Gastroesophageal sphincter (tissue), 3 donors: ENCODE data around the gene LPAR5.

ENCODE experiments used
- POLR2A ChIP-seq, 2 donors: fragments of 450-650 bp; IDR thresholded peaks; one replicate each; pipeline ENCODE4 v1.6.1; 2017; ENCODE audit warnings: antibody characterized with exemption in 2 of 2, mild to moderate bottlenecking in 2 of 2, moderate library complexity in 1 of 2
- POLR2AphosphoS5 ChIP-seq: sonication (generic); formaldehyde crosslinking; IDR thresholded peaks from one replicate; pipeline ENCODE4 v1.6.1; 2017; ENCODE audit warnings: antibody characterized with exemption
- TF ChIP-seq, protein P1 (sequence below), 4 experiments: fragments of 200-600 bp in 2 of 4; fragments of 450-650 bp in 2 of 4; sonication (generic) in 1 of 4; IDR thresholded peaks; one replicate each; pipeline ENCODE4 v1.5.1; 2017 to 2019; ENCODE audit warnings: antibody characterized with exemption in 4 of 4, mild to moderate bottlenecking in 2 of 4, moderate library complexity in 2 of 4

DNA sequence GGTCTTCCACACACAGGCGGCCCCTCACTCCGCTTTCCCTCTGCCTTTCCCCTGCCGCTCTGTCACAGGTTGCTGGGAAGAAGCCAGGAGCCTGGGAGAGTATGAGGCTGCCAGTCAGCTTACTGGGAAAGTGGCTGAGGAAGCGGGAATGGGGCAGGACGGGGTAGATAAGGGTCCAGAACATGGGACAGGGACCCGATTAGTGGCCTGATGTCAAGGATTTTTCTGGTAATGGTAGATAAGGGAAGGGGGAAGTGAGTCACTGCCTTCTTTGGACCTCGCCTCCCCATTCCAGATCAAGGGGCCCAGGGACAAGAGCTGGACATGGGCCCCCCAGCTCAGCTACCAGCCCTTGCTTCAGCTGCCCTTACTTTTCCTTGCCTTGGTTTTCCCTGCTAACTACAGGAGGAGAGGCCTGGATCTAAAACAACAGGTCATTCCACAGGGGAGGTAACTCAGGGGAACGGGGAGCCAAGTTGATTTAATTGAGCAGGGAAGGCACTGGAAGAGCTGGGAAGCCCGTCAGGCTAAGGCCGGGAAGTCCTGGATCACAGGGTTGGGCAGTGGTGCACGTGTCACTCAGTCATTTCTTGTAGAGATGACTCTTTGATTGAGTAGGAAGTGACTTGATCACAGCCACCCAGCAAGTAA, 3.5 kb upstream of the LPAR5 start:
- TF ChIP-seq, protein P1, sequence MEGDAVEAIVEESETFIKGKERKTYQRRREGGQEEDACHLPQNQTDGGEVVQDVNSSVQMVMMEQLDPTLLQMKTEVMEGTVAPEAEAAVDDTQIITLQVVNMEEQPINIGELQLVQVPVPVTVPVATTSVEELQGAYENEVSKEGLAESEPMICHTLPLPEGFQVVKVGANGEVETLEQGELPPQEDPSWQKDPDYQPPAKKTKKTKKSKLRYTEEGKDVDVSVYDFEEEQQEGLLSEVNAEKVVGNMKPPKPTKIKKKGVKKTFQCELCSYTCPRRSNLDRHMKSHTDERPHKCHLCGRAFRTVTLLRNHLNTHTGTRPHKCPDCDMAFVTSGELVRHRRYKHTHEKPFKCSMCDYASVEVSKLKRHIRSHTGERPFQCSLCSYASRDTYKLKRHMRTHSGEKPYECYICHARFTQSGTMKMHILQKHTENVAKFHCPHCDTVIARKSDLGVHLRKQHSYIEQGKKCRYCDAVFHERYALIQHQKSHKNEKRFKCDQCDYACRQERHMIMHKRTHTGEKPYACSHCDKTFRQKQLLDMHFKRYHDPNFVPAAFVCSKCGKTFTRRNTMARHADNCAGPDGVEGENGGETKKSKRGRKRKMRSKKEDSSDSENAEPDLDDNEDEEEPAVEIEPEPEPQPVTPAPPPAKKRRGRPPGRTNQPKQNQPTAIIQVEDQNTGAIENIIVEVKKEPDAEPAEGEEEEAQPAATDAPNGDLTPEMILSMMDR (IDR thresholded peaks at IDR 0.05) = no peak
- TF ChIP-seq POLR2A (IDR thresholded peaks at IDR 0.05) = no peak
- TF ChIP-seq POLR2AphosphoS5 = no peak
